ENCODE data around the gene SLC39A13.

GRCh38 chr11:47460571-47461235 is 52.3 kb downstream of the SLC39A13 start:
- TF ChIP-seq, protein P1, sequence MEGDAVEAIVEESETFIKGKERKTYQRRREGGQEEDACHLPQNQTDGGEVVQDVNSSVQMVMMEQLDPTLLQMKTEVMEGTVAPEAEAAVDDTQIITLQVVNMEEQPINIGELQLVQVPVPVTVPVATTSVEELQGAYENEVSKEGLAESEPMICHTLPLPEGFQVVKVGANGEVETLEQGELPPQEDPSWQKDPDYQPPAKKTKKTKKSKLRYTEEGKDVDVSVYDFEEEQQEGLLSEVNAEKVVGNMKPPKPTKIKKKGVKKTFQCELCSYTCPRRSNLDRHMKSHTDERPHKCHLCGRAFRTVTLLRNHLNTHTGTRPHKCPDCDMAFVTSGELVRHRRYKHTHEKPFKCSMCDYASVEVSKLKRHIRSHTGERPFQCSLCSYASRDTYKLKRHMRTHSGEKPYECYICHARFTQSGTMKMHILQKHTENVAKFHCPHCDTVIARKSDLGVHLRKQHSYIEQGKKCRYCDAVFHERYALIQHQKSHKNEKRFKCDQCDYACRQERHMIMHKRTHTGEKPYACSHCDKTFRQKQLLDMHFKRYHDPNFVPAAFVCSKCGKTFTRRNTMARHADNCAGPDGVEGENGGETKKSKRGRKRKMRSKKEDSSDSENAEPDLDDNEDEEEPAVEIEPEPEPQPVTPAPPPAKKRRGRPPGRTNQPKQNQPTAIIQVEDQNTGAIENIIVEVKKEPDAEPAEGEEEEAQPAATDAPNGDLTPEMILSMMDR (conservative IDR thresholded peaks at IDR 0.05; ENCODE audit: low read depth, low read length): no peak
- TF ChIP-seq RAD21 (IDR thresholded peaks at IDR 0.05; ENCODE audit: low read length): no peak
- TF ChIP-seq FOS (IDR thresholded peaks at IDR 0.05; ENCODE audit: low read depth, low read length): no peak

All from IMR-90 (cell line).